HUES6 (cell line): Measurements from ENCODE around the gene IL3RA.
"Not testable (repeated sequence)": the region's sequence is repeated elsewhere in the genome, so short reads cannot be mapped to it uniquely, and the experiment has no call there.

ENCODE experiments used
- H3K27ac ChIP-seq: 2 replicates; pipeline ENCODE4 v1.7.0; 2013; ENCODE audit warnings: low read depth, mild to moderate bottlenecking, low read length, inconsistent platforms
- H3K27me3 ChIP-seq: 2 replicates; pipeline ENCODE4 v1.6.1; 2013; ENCODE audit warnings: low read length; ENCODE audit not compliant: control insufficient read depth, insufficient read depth
- H3K36me3 ChIP-seq: 2 replicates; pipeline ENCODE4 v1.6.1; 2013; ENCODE audit warnings: low read length; ENCODE audit not compliant: control insufficient read depth, insufficient read depth
- H3K4me1 ChIP-seq: 2 replicates; pipeline ENCODE4 v1.6.1; 2013; ENCODE audit warnings: low read length; ENCODE audit not compliant: control insufficient read depth, insufficient read depth
- H3K4me3 ChIP-seq: 2 replicates; pipeline ENCODE4 v1.5.1; 2013; ENCODE audit warnings: low read depth, low read length
- H3K9ac ChIP-seq: one replicate; pipeline ENCODE4 v1.6.1; 2013; ENCODE audit warnings: mild to moderate bottlenecking, low read length
- H3K9me3 ChIP-seq: 2 replicates; pipeline ENCODE4 v1.6.1; 2013; ENCODE audit warnings: low read depth, low read length; ENCODE audit not compliant: control insufficient read depth, insufficient read depth

IL3RA gene

GRCh38 chrX:1401611-1402430, 65.2 kb downstream of the IL3RA start:
- H3K9me3 ChIP-seq, result no peaks in the 10 kb centered on the region
- H3K4me1 ChIP-seq, result peaks cover 4% of the 10 kb centered on the region; the same call in 1 of the 2 replicates
- no peak overlapping the region for H3K27ac ChIP-seq
- H3K4me3 ChIP-seq, result no peak overlapping the region
- H3K36me3 ChIP-seq, result peaks cover 79% of the 10 kb centered on the region
- no peaks in the 10 kb centered on the region for H3K27me3 ChIP-seq
- peak overlapping the region; percentile 27 for H3K9ac ChIP-seq

GRCh38 chrX:1403228-1403627, 66.6 kb downstream of the IL3RA start:
- H3K9me3 ChIP-seq, result no peaks in the 10 kb centered on the region
- H3K27ac ChIP-seq, result no peak overlapping the region
- no peaks in the 10 kb centered on the region for H3K27me3 ChIP-seq
- peaks cover 84% of the 10 kb centered on the region for H3K36me3 ChIP-seq
- H3K9ac ChIP-seq, result no peak overlapping the region
- peaks cover 4% of the 10 kb centered on the region; the same call in 1 of the 2 replicates for H3K4me1 ChIP-seq
- H3K4me3 ChIP-seq, result no peak overlapping the region

GRCh38 chrX:1403867-1404266, 67.3 kb downstream of the IL3RA start:
- peaks cover 78% of the 10 kb centered on the region for H3K36me3 ChIP-seq
- not testable (repeated sequence) for H3K27ac ChIP-seq, H3K4me3 ChIP-seq, H3K9me3 ChIP-seq, H3K9ac ChIP-seq, H3K27me3 ChIP-seq, H3K4me1 ChIP-seq

- H3K4me1 ChIP-seq, H3K9ac ChIP-seq, H3K9me3 ChIP-seq, H3K27me3 ChIP-seq, H3K4me3 ChIP-seq, H3K27ac ChIP-seq: not testable (repeated sequence)
- H3K36me3 ChIP-seq, result peaks cover 63% of the 10 kb centered on the region
Measured at GRCh38 chrX:1405769-1406168, 69.2 kb downstream of the IL3RA start.

GRCh38 chrX:1407035-1407434, 70.5 kb downstream of the IL3RA start:
- Histone ChIP-seq H3K9ac (no peak overlapping the region), H3K36me3 (peaks cover 66% of the 10 kb centered on the region), H3K4me1 (no peaks in the 10 kb centered on the region), H3K4me3 (no peak overlapping the region), H3K27me3 (no peaks in the 10 kb centered on the region), H3K27ac (no peak overlapping the region), H3K9me3 (no peaks in the 10 kb centered on the region)

- Histone ChIP-seq H3K4me3 (no peak overlapping the region), H3K9ac (no peak overlapping the region), H3K27ac (no peak overlapping the region), H3K36me3 (peaks cover 64% of the 10 kb centered on the region), H3K9me3 (no peaks in the 10 kb centered on the region), H3K27me3 (no peaks in the 10 kb centered on the region), H3K4me1 (no peaks in the 10 kb centered on the region)
Measured at GRCh38 chrX:1411326-1411725, 74.7 kb downstream of the IL3RA start.

GRCh38 chrX:1412551-1413161, 76.1 kb downstream of the IL3RA start:
- Histone ChIP-seq H3K36me3 (peaks cover 64% of the 10 kb centered on the region), H3K9me3 (no peaks in the 10 kb centered on the region; the same call in 1 of the 2 replicates), H3K27ac (no peak overlapping the region), H3K4me1 (no peaks in the 10 kb centered on the region), H3K27me3 (no peaks in the 10 kb centered on the region), H3K9ac (no peak overlapping the region), H3K4me3 (no peak overlapping the region)

GRCh38 chrX:1416327-1416784, 79.8 kb downstream of the IL3RA start:
- no peak overlapping the region for H3K9ac ChIP-seq
- no peak overlapping the region for H3K27ac ChIP-seq
- H3K27me3 ChIP-seq, result no peaks in the 10 kb centered on the region
- H3K4me3 ChIP-seq, result no peak overlapping the region
- H3K36me3 ChIP-seq, result peaks cover 91% of the 10 kb centered on the region
- H3K9me3 ChIP-seq, result peaks cover under 1% of the 10 kb centered on the region
- no peaks in the 10 kb centered on the region for H3K4me1 ChIP-seq

- no peaks in the 10 kb centered on the region for H3K27me3 ChIP-seq
- H3K27ac ChIP-seq, result no peak overlapping the region
- H3K9ac ChIP-seq, result no peak overlapping the region
- peaks cover 8% of the 10 kb centered on the region for H3K9me3 ChIP-seq
- H3K4me1 ChIP-seq, result no peaks in the 10 kb centered on the region
- peaks cover 91% of the 10 kb centered on the region for H3K36me3 ChIP-seq
- H3K4me3 ChIP-seq, result no peak overlapping the region
Measured at GRCh38 chrX:1416965-1417760, 80.6 kb downstream of the IL3RA start.

GRCh38 chrX:1417921-1418771, 81.6 kb downstream of the IL3RA start:
- no peaks in the 10 kb centered on the region for H3K4me1 ChIP-seq
- H3K36me3 ChIP-seq, result peaks cover 93% of the 10 kb centered on the region
- H3K4me3 ChIP-seq, result no peak overlapping the region
- H3K27ac ChIP-seq, result no peak overlapping the region
- H3K27me3 ChIP-seq, result no peaks in the 10 kb centered on the region
- peaks cover 16% of the 10 kb centered on the region for H3K9me3 ChIP-seq
- no peak overlapping the region for H3K9ac ChIP-seq
